ENCODE results near the gene FRMPD2.

DNA sequence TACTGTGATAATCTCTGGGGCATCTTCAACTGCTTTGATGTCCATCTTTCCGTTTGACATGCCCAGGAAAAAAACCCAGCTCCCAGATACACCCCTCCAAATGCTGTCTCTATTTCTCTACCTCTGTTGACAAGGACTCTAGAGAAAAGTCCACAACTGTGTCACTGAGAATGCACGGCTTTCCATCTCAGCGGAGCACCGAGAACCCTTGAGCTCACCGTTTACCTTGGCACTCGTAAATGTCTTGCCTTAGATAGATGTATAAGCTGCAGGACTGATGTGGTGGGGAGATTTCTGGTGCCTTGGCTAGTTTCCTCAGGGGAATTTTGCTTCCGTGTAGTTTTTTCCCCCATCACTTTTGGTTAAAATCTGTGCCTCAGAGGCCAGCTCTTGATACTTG lies 24.6 kb upstream of the FRMPD2 start:
- TF ChIP-seq MXI1 (IDR thresholded peaks at IDR 0.05; ENCODE audit: low read depth, low read length) (no peak), TAF1 (IDR thresholded peaks at IDR 0.05; ENCODE audit: borderline replicate concordance, low read depth, low read length) (no peak), POLR2AphosphoS5 (IDR thresholded peaks at IDR 0.05; ENCODE audit: low read depth, low read length) (no peak), RAD21 (IDR thresholded peaks at IDR 0.05; ENCODE audit: low read length) (no peak), ELF1 (IDR thresholded peaks at IDR 0.05) (no peak), YY1 (IDR thresholded peaks at IDR 0.05; ENCODE audit: low read depth) (no peak), RFX5 (IDR thresholded peaks at IDR 0.05; ENCODE audit: low read length) (no peak), SMC3 (IDR thresholded peaks at IDR 0.05; ENCODE audit: low read depth, low read length) (no peak), FOXJ3 (CRISPR knock-in tag; IDR thresholded peaks at IDR 0.05) (no peak)
- TF ChIP-seq, protein P1, sequence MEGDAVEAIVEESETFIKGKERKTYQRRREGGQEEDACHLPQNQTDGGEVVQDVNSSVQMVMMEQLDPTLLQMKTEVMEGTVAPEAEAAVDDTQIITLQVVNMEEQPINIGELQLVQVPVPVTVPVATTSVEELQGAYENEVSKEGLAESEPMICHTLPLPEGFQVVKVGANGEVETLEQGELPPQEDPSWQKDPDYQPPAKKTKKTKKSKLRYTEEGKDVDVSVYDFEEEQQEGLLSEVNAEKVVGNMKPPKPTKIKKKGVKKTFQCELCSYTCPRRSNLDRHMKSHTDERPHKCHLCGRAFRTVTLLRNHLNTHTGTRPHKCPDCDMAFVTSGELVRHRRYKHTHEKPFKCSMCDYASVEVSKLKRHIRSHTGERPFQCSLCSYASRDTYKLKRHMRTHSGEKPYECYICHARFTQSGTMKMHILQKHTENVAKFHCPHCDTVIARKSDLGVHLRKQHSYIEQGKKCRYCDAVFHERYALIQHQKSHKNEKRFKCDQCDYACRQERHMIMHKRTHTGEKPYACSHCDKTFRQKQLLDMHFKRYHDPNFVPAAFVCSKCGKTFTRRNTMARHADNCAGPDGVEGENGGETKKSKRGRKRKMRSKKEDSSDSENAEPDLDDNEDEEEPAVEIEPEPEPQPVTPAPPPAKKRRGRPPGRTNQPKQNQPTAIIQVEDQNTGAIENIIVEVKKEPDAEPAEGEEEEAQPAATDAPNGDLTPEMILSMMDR (IDR thresholded peaks at IDR 0.05) = no peak
- TF ChIP-seq, protein P2, sequence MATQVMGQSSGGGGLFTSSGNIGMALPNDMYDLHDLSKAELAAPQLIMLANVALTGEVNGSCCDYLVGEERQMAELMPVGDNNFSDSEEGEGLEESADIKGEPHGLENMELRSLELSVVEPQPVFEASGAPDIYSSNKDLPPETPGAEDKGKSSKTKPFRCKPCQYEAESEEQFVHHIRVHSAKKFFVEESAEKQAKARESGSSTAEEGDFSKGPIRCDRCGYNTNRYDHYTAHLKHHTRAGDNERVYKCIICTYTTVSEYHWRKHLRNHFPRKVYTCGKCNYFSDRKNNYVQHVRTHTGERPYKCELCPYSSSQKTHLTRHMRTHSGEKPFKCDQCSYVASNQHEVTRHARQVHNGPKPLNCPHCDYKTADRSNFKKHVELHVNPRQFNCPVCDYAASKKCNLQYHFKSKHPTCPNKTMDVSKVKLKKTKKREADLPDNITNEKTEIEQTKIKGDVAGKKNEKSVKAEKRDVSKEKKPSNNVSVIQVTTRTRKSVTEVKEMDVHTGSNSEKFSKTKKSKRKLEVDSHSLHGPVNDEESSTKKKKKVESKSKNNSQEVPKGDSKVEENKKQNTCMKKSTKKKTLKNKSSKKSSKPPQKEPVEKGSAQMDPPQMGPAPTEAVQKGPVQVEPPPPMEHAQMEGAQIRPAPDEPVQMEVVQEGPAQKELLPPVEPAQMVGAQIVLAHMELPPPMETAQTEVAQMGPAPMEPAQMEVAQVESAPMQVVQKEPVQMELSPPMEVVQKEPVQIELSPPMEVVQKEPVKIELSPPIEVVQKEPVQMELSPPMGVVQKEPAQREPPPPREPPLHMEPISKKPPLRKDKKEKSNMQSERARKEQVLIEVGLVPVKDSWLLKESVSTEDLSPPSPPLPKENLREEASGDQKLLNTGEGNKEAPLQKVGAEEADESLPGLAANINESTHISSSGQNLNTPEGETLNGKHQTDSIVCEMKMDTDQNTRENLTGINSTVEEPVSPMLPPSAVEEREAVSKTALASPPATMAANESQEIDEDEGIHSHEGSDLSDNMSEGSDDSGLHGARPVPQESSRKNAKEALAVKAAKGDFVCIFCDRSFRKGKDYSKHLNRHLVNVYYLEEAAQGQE (IDR thresholded peaks at IDR 0.05; ENCODE audit: low read depth, low read length) = no peak
- TF ChIP-seq, protein P3, sequence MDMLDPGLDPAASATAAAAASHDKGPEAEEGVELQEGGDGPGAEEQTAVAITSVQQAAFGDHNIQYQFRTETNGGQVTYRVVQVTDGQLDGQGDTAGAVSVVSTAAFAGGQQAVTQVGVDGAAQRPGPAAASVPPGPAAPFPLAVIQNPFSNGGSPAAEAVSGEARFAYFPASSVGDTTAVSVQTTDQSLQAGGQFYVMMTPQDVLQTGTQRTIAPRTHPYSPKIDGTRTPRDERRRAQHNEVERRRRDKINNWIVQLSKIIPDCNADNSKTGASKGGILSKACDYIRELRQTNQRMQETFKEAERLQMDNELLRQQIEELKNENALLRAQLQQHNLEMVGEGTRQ (IDR thresholded peaks at IDR 0.05; ENCODE audit: borderline replicate concordance, low read depth, low read length) = no peak
